Stimulated activated CD4-positive, alpha-beta T cell treated with anti-CD3 and anti-CD28 coated beads, Interleukin-4, amount 100 ng/mL, for 4 hours (primary cell): ENCODE data around the gene TCF4.

Experiments
- DNase-seq, 2 experiments: peaks; one replicate each; pipeline ENCODE4 v3.0.0-alpha.2; 2020

The TCF4 gene

GRCh38 chr18:55541571-55541970, 46.4 kb downstream of the TCF4 start:
- no peak for DNase-seq

- DNase-seq, result no peak
These were observed 48.8 kb downstream of the TCF4 start for GRCh38 chr18:55539240-55539639.

- no peak for DNase-seq
These were observed 53.0 kb downstream of the TCF4 start for GRCh38 chr18:55534996-55535395.

- no peak for DNase-seq
These were observed 53.4 kb downstream of the TCF4 start for GRCh38 chr18:55534547-55534946.

GRCh38 chr18:55530166-55530565, 57.8 kb downstream of the TCF4 start:
- DNase-seq, result no peak

- no peak for DNase-seq
These were observed 58.4 kb downstream of the TCF4 start for GRCh38 chr18:55529581-55529980.

GRCh38 chr18:55525845-55526244, 62.1 kb downstream of the TCF4 start:
- DNase-seq, result no peak

GRCh38 chr18:55524353-55525073, 63.5 kb downstream of the TCF4 start:
- no peak for DNase-seq

GRCh38 chr18:55523001-55523400, 65.0 kb downstream of the TCF4 start:
- no peak for DNase-seq

- no peak for DNase-seq
These were observed 66.0 kb downstream of the TCF4 start for GRCh38 chr18:55522011-55522410.

- DNase-seq, result no peak
These were observed 70.9 kb downstream of the TCF4 start for GRCh38 chr18:55517055-55517454.

- DNase-seq, result no peak
These were observed 71.9 kb downstream of the TCF4 start for GRCh38 chr18:55515941-55516710.

- DNase-seq, result no peak
These were observed 72.8 kb downstream of the TCF4 start for GRCh38 chr18:55515214-55515613.

GRCh38 chr18:55513161-55513560, 74.8 kb downstream of the TCF4 start:
- DNase-seq, result no peak

- no peak for DNase-seq
These were observed 76.7 kb downstream of the TCF4 start for GRCh38 chr18:55511277-55511676.

- no peak for DNase-seq
These were observed 77.2 kb downstream of the TCF4 start for GRCh38 chr18:55510809-55511208.

GRCh38 chr18:55509631-55510324, 78.2 kb downstream of the TCF4 start:
- DNase-seq, result no peak

- DNase-seq, result no peak
These were observed 79.3 kb downstream of the TCF4 start for GRCh38 chr18:55508651-55509050.

GRCh38 chr18:55506074-55506473, 81.9 kb downstream of the TCF4 start:
- no peak for DNase-seq

GRCh38 chr18:55504808-55505207, 83.2 kb downstream of the TCF4 start:
- DNase-seq, result no peak

GRCh38 chr18:55503167-55503820, 84.7 kb downstream of the TCF4 start:
- no peak for DNase-seq

- no peak for DNase-seq
These were observed 85.8 kb downstream of the TCF4 start for GRCh38 chr18:55501982-55502710.

- DNase-seq, result no peak
These were observed 86.4 kb downstream of the TCF4 start for GRCh38 chr18:55501579-55501978.
